RKO (cell line): Measurements from ENCODE around the gene KNDC1.

Experiments
- DNase-seq: peaks from one replicate; pipeline ENCODE4 v3.0.0-alpha.2; 2016; ENCODE audit warnings: low spot score

Gene KNDC1

DNA sequence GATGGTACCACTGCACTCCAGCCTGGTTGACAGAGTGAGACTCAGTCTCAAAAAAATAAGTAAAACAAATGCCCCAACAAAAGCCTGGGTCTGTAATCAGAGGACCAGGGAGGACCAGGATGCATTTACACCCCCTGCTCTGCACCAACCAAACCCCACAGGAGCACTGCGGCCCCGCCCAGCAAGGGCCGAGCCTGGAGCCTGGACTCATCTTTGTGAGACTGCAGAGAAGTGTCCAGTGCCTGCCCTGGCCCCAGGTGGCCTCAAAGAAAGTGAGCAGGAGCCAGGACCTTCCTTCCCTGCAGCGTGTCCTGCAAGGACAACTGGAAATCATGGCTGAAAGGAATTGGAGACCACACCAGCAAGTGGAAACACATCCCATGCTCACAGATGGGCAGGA is 31.6 kb downstream of the KNDC1 start:
- DNase-seq: no peak

DNA sequence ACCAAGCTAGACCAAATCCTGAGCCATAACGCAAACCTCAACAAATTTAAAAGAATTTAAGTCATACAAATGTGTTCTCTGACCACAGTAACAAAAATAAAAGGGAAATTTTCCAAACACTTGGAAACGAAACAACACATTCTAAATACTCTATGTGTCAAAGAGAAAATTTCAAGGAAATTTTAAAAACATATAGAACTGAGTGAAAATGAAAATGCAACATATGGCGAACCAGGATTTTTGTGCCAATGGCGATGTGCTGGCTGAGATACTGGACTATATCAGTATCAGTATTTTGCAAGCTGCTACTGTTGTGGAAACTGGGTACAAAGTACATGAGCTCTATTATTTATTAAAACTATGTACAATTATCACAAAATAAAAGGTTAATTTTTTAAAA is 34.1 kb downstream of the KNDC1 start:
- DNase-seq: no peak

DNA sequence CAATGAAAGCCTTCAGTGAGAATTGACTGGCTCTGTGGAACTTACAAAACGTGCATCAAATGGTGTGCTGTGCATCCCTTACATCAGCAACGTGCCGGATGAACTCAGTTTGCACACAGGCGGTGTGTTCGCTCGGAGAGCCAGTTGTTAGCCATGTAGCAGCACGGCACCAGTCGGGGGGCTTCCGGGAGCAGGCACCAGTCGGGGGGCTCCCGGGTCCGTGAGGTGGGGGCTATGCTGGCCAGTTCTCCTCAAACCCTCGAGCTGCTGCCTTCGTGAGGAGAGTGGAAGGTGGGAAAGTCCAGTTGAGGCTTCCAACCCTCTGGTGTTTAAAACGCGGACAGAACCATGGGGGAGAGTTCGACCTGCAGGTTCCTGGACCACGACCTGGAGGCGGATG is 35.1 kb downstream of the KNDC1 start:
- DNase-seq: no peak

DNA sequence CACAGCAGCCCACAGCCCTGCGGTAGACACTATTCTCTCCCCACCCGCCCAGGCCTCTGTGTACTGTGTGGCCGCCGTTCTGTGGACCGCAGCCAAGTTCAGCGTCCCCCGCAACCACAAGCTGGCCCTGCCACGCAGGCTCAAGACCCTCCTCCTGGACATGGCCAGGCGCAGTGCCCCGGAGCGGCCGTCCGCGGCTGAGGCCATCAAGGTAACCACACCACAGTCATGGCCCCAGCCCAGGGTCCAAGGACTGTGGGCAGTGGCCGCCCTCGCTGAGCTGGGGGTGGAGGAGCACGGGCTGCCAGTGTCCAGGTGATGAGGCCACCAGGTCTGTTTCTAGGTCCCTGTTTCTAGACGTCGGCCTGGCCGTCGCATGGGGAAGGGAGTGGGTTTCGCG is 35.6 kb downstream of the KNDC1 start:
- DNase-seq: no peak

DNA sequence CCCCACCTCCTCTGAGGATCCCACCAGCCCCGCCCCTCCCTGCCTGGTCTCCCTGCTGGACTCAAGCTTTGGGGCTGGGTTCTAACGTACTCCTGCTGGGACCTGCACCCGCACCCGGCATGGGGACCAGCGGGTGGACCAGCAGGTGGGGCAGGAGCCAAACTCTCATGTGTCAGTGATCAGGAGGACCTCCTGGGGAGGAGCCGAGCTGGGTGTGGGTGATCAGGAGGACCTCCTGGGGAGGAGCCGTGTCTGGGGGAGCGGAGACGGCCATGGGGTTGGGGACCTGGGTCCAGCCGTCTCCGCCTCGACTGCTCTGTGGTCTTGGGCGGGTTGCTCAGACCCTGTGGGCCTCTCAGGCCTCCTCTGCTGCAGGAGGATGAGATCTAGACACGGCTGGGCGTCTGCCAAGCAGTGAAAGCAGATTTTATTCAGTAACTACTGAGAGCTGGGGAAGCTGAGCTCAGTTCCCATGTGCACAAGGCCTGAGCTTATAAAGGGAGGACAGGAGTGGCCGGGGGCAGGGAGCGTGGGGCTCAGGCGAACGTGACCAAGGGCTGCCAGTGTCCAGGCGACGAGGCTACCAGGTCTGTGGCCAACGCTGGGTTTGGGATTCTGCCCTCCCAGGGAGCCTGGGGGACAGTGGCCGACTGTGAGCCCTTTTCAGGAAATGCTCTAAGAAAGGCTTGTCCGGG is 36.3 kb downstream of the KNDC1 start:
- no peak for DNase-seq

DNA sequence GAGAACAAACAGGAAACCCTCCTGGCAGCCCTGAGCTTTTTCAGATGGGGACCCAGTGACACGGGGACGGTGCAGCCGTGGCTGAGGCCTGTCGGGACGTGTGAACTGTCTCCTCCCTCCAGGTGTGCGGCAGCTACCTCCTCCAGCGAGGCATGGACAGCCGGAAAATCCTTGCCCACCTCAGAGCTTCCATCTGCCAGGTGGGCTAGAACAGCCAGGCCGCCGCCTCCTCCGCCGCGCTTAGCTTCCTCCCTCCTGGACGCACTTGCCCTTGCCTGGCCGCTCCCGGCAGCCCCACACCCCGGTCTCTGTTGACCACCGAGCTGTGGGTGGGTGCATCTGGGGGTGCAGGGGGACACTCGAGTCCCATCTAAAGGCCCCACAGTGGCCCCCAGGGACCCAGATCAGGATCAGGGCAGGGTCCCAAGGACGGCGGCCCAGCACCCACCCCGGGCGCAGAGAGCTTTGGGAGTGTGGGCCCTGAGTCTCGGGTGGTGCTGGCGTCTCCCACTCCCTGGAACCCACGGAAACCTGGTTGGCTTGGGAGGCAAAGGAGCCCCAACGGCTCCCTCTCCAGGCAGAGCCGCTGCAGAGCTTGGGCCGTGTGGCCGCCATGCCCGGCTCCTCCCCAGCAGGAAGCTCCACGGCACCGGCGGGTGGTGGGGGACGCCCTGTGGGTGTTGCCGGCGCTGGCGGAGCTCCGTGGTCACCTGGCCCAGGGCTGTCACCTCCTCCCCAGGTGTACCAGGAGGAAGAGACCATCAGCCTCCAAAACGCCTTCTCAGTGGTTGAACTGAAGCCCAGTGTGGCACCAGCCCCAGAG is 37.1 kb downstream of the KNDC1 start:
- DNase-seq: no peak

DNA sequence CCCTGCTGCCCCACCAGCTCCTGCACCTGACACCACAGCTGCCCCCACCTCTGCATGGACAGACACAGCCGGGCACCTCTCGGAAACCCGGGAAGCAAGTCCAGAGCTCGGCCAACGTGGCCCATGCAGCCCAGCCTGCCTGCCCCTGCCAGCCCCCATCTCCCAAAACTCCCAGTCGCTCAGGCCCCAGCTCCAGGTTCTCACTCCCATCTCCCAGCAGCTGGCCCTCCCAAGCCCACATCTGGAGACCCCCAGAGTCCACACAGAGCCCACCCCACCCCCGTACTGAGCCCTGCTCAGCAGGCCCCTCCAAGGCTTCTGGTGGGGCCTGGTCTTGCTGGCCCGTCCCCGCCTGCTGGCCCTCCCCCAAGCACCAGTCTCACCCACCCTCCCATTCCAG is 37.8 kb downstream of the KNDC1 start:
- DNase-seq: no peak

DNA sequence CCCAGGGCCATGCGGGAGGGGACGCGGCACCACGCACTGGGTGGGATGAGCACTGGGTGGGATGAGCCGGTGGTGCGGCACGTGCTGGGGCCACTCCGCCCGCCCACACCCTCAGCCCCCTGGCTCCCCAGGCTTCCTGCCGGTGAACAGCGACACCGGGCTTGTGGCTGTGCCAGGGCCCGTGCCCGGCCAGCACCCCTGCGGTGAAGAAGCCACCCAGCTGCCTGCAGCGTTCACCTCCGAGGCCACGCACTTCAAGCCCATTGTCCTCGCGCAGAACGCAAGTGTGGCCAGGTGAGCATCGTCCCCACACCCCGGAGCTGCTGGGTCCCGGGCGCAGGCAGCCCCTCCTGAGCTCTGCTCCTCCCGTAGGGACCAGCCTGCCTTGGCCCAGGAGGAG is 38.2 kb downstream of the KNDC1 start:
- DNase-seq: no peak

DNA sequence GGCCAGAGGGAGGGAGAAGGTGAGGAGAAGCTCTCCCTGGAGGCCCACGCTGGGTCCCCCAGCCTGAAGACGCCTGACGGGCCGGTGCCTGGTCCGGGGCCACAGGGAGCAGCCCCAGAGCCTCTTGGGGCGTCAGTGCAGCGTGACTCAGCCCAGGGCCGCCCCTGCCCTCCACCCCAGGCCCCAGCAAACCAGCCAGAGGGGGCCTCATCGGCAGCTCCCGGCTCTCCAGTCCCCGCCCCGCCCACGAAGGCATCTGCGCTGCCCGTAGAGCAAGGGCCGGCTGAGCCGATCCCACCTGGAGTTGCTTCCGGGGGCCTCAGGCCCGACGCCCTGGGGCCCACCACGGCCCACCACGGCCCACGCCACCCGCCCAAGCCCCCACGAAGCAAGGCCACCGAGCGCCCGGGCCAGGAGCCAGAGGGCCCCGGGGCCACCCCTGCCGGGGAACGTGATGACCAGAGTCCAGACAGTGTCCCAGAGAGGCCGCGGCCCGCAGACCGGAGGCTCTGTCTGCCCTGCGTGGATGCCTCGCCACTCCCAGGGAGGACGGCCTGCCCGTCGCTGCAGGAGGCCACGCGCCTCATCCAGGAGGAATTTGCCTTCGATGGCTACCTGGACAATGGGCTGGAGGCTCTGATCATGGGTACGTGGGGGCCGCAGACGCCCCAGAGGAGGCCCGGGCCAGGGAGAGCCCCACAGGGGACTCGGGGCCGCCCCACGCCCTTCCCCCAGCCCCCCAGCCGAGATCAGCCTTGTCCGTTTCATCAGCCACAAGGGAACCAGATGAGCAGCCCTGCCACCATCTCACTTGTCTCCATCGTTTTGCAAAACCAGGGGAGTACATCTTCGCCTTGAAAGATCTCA is 38.8 kb downstream of the KNDC1 start:
- DNase-seq: no peak

DNA sequence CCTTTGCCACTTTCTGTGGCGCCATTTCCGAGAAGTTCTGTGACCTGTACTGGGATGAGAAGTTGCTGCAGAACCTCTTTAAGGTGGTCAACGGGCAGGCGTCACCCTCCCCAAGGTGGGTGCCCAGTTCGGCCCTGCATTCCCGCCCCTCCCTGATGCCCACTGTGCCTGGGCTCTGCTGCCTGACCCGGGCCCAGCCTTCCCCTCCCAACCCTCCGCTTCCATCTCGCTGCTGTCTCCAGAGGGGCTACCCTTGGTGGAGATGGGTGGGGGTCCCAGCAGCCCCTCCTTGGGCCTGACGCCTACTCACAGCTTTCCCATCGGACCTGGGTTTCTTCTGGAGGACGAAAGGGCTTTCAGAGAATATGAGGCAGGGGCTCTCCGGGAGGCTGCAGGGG is 39.5 kb downstream of the KNDC1 start:
- DNase-seq: no peak

DNA sequence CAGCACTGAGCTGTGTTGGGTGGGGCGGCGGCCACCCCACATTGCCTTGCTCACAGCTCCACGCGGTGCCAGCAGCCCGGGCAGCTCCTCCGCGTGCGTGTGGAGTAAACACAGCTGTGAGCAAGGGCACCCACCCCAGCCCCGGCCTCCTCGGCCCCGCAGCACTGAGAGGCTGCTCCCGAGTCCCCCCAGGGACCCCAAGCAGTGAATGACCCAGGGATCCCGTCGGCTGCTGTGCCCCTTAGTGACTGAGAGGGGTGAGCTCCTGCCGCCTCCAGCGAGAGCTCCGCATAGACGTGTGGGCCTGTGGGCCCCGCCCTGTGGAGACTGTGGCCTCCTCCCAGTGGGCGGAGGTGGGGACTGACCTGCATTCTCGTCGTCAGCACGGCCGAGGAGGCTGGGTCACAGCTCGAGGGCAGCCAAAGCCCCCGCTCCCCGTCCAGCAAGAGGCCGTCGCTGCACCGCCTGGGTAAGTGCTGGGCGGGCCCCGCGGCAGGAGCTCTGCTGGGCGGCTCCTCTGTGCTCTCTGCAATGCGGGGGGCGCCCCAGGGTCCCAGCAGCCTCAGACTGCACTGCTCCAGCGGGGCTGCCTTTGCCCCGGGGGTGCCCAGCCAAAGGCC is 40.1 kb downstream of the KNDC1 start:
- DNase-seq: no peak

DNA sequence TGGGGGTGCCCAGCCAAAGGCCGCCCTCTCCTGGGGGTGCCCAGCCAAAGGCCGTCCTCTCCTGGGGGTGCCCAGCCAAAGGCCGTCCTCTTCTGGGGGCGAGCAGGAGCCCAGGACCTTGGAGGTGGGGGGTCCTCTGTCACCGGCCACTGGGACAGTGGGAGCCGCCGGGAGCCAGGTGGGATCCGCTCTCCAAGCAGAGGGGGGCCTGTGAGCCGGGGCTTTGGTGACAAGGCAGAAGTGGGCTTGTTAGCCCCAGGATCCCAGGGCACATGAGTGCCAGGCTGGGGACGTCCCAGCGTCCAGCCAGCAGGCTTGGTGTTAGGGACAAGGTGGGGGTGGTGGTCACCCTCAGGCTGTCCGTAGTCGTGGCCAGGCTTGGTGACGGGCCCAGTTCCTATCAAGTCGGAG is 40.6 kb downstream of the KNDC1 start:
- no peak for DNase-seq

DNA sequence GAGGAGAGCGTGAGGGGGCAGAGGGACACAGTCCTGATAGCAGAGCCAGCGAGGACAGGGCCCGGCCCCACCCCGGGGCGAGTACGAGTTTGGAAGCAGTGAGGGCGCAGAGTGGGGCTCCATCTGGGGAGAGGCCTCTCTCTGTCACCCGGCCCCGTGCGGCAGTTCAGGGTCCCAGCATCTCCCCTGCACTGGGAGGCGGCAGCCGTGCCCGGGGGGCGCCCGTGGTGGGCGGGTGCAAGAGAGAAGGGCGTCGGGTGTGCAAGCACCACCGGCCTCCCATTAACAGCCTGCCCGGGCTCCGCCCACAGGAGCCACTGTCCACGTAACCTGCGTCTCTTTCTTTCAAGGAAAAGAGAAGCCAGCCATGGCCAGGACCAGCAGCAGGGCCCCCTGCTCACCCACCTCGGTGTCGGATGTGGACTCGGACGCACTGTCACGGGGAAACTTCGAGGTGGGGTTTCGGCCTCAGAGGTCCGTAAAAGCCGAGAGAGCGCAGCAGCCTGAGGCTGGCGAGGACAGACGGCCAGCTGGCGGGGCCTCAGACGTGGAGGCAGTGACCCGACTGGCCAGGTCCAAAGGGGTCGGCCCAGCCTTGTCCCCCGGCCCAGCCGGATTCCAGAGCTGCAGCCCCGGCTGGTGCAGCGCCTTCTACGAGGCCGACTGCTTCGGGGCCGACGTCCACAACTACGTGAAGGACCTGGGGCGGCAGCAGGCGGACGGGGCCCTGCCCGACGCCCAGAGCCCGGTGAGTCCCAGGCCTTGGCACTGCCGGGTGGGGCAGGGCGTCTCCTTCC is 41.3 kb downstream of the KNDC1 start:
- no peak for DNase-seq

DNA sequence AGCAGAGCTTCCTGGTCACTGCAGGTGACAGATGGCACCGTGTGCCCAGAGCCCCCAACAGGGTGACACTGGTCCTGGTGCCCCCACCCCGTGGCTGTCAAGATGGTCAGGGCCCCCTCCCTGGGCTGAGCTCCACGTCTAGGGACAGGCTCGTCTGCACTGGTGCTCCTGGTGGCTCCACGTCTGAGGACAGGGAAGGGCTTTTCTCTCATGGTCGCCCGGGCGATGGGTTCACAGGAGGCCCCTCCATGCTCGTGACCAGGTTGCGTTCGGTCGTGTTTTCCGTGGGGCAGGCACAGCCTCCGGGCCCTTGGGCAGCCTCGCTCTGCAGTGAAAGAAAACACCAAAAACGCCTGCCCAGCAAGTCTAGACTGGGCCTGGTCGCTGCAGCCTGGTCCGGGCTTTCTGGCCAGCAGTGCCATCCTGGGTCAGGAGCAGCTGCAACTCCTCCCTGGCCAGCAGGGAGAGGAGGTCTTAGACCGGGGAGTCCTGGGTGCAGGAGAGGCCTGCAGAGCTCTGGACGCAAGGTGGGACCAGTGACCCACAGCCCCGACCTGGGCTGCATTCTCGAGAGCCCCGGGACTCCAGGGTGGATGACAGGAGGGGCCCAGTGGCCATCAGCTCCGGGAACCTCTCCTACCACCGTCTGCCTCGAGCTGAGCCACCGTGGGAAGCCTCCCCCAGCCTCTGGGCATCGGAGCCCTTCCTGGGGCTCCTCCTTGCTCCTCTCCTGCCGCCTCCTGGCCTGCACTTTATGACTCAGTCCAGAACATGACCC is 42.1 kb downstream of the KNDC1 start:
- DNase-seq: no peak

DNA sequence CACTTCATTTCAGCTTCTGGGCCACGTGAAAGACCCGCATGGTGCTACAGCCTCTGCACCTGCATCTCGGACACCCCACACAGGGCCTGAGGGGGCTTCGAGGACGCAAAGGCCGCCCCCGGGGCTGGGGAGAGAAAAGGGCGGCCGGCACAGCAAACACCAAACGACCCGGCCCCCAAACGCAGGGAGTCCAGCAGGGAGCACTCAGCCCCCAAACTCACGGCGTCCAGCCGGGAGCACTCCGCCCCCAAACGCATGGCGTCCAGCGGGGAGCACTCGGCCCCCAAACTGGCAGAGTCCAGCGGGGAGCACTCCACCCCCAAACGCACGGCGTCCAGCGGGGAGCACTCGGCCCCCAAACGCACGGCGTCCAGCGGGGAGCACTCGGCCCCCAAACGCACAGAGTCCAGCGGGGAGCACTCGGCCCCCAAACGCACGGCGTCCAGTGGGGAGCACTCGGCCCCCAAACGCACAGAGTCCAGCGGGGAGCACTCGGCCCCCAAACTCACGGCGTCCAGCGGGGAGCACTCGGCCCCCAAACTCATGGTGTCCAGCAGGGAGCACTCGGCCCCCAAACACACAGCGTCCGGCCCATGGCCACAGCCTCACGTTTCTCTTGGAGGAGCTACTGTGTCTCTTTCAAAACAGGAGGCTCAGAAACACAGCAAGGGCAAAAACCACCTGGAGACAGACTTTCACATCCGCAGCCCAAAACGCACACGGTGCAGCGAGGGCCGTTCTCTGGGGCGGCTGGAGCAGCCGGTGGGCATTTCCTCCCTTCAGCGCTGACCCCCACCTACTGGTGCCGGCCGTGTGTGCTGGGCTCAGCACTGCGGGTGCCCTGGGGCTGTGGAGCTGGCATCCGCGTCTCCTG is 43.0 kb downstream of the KNDC1 start:
- no peak for DNase-seq

DNA sequence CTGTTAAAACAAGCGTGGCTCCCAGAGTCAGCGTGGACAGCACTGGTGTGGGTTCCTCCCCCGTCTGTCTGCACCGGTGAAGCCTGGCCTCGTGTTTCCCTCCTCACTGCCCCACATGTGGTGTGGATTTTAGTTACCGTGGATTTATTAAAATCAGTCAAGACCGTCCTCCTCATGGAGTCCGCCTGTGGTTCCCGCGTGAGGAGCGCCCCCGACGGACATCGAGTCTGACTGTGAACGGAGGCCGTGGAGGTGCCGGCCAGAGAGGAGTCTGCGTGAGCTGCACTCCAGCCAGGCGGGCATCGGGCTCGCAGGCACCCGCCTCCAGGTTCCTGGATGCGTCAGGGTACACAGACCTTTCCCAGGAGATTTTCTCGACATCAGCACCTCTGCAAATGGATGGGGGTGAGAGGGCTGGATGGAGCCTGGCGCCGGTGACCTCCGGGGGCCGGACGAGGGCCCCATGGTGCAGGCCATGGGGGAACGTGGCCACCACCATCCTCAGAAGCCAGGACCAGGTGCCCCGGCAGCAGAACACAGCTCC is 43.7 kb downstream of the KNDC1 start:
- DNase-seq: no peak

DNA sequence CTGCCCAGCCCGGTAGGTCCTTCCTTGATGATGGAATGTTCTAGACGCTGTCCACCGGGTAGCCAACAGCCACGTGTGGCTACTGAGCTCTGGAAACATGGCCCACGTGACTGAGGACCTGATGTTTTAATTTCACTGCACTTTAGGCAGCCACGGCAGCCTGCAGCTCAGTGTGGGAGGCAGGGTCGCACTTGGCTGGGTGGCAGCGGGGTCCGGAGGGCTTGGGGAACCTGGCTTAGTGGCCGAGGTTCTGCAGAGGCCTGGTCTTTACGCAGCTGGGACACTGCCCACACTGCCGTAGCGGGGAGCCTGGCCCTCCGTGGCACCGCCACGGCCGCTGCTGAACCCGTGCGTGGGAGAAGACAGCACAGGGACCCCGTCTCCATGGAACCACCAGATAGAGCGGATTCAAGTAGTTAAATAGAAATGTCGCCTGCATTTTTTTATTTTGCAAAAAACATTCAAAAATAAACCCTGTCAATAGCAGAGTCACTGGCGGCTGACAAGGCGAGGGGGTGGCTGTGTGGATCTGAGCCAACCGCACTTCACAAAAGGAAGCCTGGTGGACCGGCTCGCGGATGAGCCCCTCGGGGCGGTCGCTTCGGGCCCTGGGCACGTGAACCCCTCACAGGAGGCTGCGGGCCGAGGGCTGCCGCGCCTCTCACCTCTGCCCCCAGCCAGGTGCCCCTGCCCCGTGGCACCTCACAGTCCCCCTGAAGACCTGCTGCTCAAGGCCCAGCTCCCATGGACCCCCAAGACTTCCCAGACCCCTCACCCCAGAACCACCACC is 44.4 kb downstream of the KNDC1 start:
- DNase-seq: no peak

DNA sequence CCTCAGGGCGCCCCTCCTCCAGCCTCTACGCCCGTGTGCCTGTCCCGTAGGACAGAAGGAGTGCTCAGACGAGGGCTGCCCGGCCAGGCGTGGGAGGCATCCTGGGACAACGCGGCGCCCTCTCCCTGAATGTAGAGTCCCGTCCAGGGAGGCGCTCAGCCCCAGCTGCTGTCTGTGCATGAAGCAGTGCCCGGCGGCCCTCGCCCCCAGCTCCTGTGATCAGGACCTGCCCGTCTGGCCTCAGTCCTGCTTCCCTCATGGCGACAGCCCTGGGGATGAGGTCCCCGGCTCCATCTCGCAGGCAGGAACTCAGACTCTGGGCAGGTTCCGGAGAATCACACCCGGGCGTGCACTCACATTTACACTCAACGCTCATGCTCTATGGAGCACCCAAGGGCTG is 45.1 kb downstream of the KNDC1 start:
- no peak for DNase-seq
